BLaER1 treated with 17β-estradiol and CSF1 and Interleukin-3, amounts not matched to agents 10 nM and 100 nM (cell line): Measurements from ENCODE around the gene GALNS.

Source experiments
- H3K27ac ChIP-seq, 11 experiments: shearing (Covaris generic); formaldehyde crosslinking; 2 replicates each; pipeline ENCODE4 v1.8.1; 2022
- H3K27me3 ChIP-seq, 11 experiments: shearing (Covaris generic); formaldehyde crosslinking; 2 replicates each; pipeline ENCODE4 v1.8.1; 2022
- H3K36me3 ChIP-seq, 11 experiments: shearing (Covaris generic); formaldehyde crosslinking; 2 replicates each; pipeline ENCODE4 v1.8.1; 2022
- H3K4me1 ChIP-seq, 10 experiments: shearing (Covaris generic); formaldehyde crosslinking; 2 replicates each; pipeline ENCODE4 v1.8.1; 2022
- H3K4me2 ChIP-seq, 11 experiments: shearing (Covaris generic); formaldehyde crosslinking; 2 replicates each; pipeline ENCODE4 v1.8.1; 2022
- H3K4me3 ChIP-seq, 10 experiments: shearing (Covaris generic); formaldehyde crosslinking; 2 replicates each; pipeline ENCODE4 v1.8.1; 2022
- H3K9ac ChIP-seq, 11 experiments: shearing (Covaris generic); formaldehyde crosslinking; 2 replicates each; pipeline ENCODE4 v1.8.1; 2022
- H3K9me3 ChIP-seq, 11 experiments: shearing (Covaris generic); formaldehyde crosslinking; replicated peaks in 1 of 11; 2 replicates each; pipeline ENCODE4 v1.8.1; 2022
- H4K20me1 ChIP-seq, 11 experiments: shearing (Covaris generic); formaldehyde crosslinking; 2 replicates each; pipeline ENCODE4 v1.8.1; 2022
- Cebpa-rat ChIP-seq, 11 experiments: shearing (Covaris generic); IDR thresholded peaks; 2 replicates each; pipeline ENCODE4 v1.8.1; 2022

GALNS gene

DNA sequence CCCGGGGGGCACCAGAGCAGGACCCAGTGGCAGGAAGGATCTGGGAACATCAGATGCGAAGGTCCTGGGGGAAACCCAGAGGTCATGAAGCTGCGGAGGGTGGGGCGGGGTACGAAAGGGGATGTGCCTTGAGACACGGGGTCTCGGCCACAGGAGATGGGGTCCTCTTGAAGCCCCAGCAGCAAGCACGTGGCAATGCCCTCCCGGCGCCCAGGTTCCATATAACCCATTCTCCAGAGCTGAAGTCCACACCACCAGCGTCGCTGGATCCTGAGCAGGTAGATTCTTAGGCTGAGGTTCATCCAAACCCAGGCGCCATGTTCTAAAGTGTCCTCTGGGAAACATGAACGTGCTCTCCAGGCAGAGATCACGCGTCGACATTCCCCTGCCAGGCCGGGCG is 92.7 kb downstream of the GALNS start:
- H3K9me3 ChIP-seq, result no peaks in the 10 kb centered on the region; a peak in 1 of 22 replicates
- H3K27ac ChIP-seq, result no peak overlapping the region
- H3K9ac ChIP-seq, result no peak overlapping the region
- H3K4me3 ChIP-seq, result no peak overlapping the region
- peaks cover 70 to 97% (median 92%) of the 10 kb centered on the region in 10 experiments for H3K4me1 ChIP-seq
- H4K20me1 ChIP-seq, result peaks cover 98 to 100% (median 99%) of the 10 kb centered on the region in 11 experiments
- TF ChIP-seq Cebpa-rat (IDR thresholded peaks at IDR 0.05), result no peak
- H3K36me3 ChIP-seq, result peaks cover 6 to 59% (median 30%) of the 10 kb centered on the region in 11 experiments; a peak in 20 of 22 replicates
- H3K27me3 ChIP-seq, result no peaks in the 10 kb centered on the region
- H3K4me2 ChIP-seq, result peak overlapping the region in 6 of 11 experiments; percentile 7 to 45 (median 34); a peak in 8 of 22 replicates
